ENCODE measurements around the gene MAML3.

MAML3 gene

DNA sequence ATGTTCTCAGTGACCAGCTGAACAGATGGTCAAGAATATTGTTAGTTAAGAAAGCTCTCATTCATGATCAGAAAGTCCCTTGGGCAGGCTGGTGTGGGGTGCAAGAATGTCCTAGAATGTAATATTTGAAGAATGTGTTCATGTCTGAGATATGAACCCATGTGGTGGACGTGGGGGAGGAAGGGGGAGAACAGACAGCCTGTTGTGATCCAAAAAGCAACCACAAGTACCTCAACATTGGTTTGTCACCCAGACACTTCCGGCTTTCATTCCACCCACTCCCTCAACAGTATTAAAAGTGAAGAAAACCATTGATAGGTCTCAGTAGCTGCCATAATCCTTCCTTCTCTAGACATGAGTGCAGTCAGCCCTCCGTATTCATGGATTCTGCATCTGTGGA is 82.2 kb downstream of the MAML3 start:
- peak; percentile 73 for DNase-seq (ENCODE audit: low spot score)

- no peak for DNase-seq (ENCODE audit: low spot score)
Observed at GRCh38 chr4:140070973-140071372, 83.0 kb downstream of the MAML3 start.

GRCh38 chr4:140070366-140070765 is 83.6 kb downstream of the MAML3 start:
- no peak for DNase-seq (ENCODE audit: low spot score)

- no peak for DNase-seq (ENCODE audit: low spot score)
Observed at GRCh38 chr4:140069066-140069465, 84.9 kb downstream of the MAML3 start.

- DNase-seq (ENCODE audit: low spot score): no peak
Observed at GRCh38 chr4:140068271-140068670, 85.7 kb downstream of the MAML3 start.

DNA sequence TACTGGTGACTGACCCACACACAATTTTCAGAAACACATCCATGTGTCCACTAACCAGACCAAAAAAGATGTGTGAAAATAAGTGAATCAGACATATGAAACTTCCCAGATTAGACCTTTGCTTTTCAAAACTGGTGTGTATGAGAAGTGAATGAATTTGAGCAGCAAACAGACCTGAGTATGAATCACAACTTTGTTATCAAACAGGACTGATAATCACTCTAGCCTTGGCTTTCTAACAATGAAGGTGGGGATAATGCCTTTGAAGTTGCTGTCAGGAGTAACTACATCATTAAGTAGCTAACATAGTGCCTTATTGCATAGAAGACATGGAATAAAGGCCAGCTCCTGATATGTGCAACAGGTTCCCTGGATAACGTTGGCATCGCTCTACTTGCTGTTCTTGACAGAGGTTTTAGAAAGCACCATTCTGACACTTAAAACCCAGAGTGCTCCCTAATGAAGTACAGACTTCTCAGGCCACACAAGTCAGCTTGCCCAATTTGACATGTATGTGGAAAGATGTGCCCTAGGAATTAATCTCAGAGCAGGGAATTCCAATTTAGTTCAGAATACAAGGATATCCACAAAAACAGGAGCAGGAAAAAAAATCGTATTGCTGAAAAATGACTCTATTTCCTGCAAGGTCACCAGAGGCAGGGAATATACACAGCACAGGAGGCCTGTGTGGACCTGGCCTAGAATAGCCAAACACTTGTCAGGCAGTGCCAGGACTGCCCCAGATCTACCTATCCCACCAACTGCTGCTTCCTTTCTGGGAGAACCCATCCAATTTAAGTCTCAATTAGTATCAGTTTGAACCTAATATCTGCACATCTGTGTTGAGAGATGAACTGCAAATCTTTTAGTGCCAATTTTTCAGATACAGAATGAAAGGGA is 87.7 kb downstream of the MAML3 start:
- no peak for DNase-seq (ENCODE audit: low spot score)

GRCh38 chr4:140065393-140065792 is 88.6 kb downstream of the MAML3 start:
- no peak for DNase-seq (ENCODE audit: low spot score)

DNA sequence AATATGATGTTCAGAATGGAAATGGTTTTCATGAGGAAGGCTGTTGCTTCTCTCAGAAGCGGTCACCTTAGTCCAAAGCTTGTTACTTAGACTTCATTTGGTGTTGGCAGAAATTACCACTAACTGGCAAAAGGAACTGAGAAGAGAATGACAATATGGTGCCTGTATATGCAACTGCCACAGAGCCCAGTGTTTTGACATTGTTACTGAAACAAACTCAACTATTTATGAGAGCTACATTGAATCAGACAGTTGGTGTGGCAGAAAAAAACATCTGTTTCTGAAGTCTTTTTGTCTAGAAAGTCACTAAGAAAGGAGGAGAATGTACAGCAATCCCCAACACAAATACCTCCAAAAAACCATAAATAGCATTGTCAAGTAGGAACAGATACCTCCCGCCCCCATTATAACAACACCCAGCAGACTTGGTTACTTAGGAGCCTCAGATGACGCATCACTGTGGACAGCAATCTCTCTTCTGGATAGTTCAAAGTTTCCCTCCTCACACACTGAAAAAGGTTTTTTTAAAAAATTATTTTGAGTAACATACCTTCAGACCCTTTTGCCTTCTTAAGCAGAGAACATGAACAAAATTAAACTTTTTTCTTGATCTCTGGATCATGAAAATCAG is 92.2 kb downstream of the MAML3 start:
- DNase-seq (ENCODE audit: low spot score): no peak

- DNase-seq (ENCODE audit: low spot score): no peak
Observed at GRCh38 chr4:140061194-140061593, 92.8 kb downstream of the MAML3 start.

- DNase-seq (ENCODE audit: low spot score): no peak
Observed at GRCh38 chr4:140059159-140059558, 94.8 kb downstream of the MAML3 start.

- DNase-seq (ENCODE audit: low spot score): no peak
Observed at GRCh38 chr4:140057701-140058100, 96.3 kb downstream of the MAML3 start.

- DNase-seq (ENCODE audit: low spot score): no peak
Observed at GRCh38 chr4:140056015-140056414, 98.0 kb downstream of the MAML3 start.

DNA sequence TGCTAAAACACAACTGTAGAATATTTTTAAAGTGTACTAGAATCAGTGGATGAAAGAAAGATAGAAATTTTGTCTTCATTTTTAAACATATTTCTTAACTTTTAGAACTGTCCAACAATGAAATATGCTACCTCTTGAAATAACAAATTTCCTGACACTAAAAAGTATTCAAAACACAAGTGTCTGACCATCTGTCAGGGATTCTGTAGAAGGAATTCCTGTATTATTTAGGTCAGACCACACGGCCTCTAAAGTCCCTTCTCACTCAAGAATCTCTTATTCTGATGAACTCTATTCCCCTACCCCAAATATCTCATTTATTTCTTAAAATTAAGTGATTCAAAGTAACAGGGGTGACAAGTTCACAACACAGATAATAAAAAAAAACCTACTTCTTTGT is 99.1 kb downstream of the MAML3 start:
- no peak for DNase-seq (ENCODE audit: low spot score)

GRCh38 chr4:140053185-140053584 is 100.8 kb downstream of the MAML3 start:
- DNase-seq (ENCODE audit: low spot score): no peak

GRCh38 chr4:140052050-140052449 is 101.9 kb downstream of the MAML3 start:
- DNase-seq (ENCODE audit: low spot score): peak; percentile 21

- DNase-seq (ENCODE audit: low spot score): peak; percentile 23
Observed at GRCh38 chr4:140049849-140050637, 103.9 kb downstream of the MAML3 start.

GRCh38 chr4:140049024-140049848 is 104.7 kb downstream of the MAML3 start:
- peak; percentile 9 for DNase-seq (ENCODE audit: low spot score)

- no peak for DNase-seq (ENCODE audit: low spot score)
Observed at GRCh38 chr4:140048419-140048995, 105.5 kb downstream of the MAML3 start.

DNA sequence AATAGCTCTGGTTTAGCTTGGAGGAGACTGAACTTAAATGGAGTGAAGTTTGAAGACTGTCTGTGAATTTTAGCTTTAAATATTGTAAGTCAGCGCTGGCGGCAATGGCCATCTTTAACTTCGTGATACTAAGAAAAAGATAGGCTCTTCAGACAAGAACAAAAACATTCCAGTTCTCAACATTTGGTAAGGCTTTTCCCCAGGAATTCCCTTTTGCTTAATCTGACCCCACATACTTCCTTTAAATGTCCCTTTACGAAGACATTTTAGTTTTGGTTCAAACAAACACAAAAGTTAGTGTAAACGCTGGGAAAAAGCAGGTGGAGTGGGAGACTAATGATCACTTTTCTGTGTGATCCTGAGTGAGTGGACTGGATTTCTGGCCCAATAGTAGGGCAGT is 106.2 kb downstream of the MAML3 start:
- no peak for DNase-seq (ENCODE audit: low spot score)

DNA sequence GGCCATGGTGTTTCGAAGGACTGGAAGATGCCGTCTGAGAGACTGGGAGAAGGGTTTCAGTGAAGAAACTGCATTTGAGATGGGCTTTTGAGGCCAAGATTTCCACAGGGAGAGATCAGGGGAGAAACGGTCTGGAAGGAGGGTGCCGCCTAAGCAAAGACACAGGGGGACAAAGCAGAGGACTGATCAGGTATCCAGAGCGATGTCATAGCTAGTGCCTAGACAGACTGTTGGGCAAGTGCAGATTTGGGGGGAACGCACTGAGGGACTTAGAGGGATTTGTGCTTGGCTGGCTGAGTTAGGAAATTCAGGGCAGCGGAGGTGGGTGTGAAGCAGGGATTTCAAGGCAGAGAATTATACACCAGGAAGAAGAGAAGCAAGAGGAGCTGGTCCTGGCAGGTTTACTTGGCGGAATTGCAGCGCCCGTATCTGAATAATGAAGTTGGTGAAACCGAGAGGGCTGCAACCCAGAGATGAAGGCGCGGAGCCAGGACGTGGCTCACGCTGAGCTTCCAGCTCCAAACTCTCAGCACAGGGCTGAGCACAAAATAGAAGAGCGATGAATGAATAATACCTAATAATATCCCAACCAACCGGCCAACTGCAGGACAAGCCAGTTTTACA is 106.9 kb downstream of the MAML3 start:
- DNase-seq (ENCODE audit: low spot score): no peak

DNA sequence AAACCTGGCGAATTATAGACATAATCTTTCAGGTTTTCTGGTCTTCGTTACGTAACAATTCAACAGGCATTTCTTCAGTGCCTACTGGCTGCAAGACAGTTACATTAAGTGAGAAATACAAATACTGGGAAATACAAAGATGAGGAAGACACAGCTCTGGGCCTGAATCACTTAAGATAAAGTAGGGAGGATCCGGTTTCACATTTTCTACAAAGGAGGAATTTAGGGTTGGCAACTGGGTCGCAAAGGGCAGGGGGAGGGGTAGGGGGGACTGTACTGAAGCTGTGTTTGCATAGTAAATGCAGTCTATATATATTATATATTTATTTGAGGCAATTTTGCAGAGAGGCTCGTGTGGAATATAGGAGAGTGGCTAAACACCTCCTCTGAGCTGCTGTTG is 107.4 kb downstream of the MAML3 start:
- DNase-seq (ENCODE audit: low spot score): no peak

All from SW480 (cell line).